Gastrocnemius medialis (tissue), 4 donors: ENCODE measurements around the gene EPHB2.

Experiments used
- POLR2A ChIP-seq, 2 donors: fragments of 450-650 bp; IDR thresholded peaks; one replicate each; pipeline ENCODE4 v1.6.1; 2017; ENCODE audit warnings: antibody characterized with exemption in 2 of 2, mild to moderate bottlenecking in 2 of 2, moderate library complexity in 2 of 2
- TF ChIP-seq, protein P1 (sequence below), 5 experiments: fragments of 450-650 bp in 3 of 5; fragments of 200-600 bp in 2 of 5; sonication (generic) in 2 of 5; IDR thresholded peaks in 4 of 5; conservative IDR thresholded peaks in 1 of 5; 1 replicate in 4 of 5; 2 replicates in 1 of 5; pipeline ENCODE4 v1.5.1; 2016 to 2019; ENCODE audit warnings: antibody characterized with exemption in 5 of 5, mild to moderate bottlenecking in 3 of 5, moderate library complexity in 3 of 5

DNA sequence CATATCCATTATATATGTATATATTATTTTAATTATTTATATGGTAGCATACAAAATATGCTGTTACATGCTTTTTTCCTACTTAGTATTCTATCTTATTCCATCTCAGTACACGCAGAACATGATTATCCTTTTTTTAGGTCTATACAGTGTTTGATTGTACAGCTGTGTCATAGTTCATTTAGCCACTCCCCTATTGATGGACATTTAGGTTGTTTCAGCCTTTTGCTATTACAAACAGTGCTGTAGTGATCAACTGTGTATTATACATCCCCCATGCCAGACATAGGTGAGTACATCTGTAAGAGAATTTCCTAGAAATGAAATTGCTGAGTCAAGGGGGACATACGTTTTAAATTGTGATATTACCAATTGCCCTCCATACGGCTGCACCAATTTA, 246.4 kb downstream of the EPHB2 start:
- TF ChIP-seq, protein P1, sequence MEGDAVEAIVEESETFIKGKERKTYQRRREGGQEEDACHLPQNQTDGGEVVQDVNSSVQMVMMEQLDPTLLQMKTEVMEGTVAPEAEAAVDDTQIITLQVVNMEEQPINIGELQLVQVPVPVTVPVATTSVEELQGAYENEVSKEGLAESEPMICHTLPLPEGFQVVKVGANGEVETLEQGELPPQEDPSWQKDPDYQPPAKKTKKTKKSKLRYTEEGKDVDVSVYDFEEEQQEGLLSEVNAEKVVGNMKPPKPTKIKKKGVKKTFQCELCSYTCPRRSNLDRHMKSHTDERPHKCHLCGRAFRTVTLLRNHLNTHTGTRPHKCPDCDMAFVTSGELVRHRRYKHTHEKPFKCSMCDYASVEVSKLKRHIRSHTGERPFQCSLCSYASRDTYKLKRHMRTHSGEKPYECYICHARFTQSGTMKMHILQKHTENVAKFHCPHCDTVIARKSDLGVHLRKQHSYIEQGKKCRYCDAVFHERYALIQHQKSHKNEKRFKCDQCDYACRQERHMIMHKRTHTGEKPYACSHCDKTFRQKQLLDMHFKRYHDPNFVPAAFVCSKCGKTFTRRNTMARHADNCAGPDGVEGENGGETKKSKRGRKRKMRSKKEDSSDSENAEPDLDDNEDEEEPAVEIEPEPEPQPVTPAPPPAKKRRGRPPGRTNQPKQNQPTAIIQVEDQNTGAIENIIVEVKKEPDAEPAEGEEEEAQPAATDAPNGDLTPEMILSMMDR (IDR thresholded peaks at IDR 0.05 in 4 of 5, conservative IDR thresholded peaks at IDR 0.05 in 1 of 5) = no peak
- no peak for TF ChIP-seq POLR2A (IDR thresholded peaks at IDR 0.05)
